ENCODE data around the gene IL4R. TPM values are rescaled to one million over a fixed set of nuclear protein-coding genes. Genes with fewer than 3 reads are reported as not detected.

IL4R gene
- total and polyA plus RNA-seq, 2 of the 13 experiments (the other 11 are each of a cell fraction or from before 2014, with no cell fraction given): 15.9 to 49.6 TPM

- no TSS peak for BruUV-seq (replicated peaks)
- DNase-seq (ENCODE audit: low spot score) (no peak), FAIRE-seq (no peak), ATAC-seq (no peak)
- TF ChIP-seq FOXO1 (CRISPR knock-in tag; IDR thresholded peaks at IDR 0.05): no peak
- TF ChIP-seq NR2F6 (IDR thresholded peaks at IDR 0.05): no peak
- no peak for TF ChIP-seq NR2F6 (CRISPR knock-in tag; IDR thresholded peaks at IDR 0.05)
- TF ChIP-seq MTERF4 (CRISPR knock-in tag; IDR thresholded peaks at IDR 0.05): no peak
- TF ChIP-seq STAG1 (CRISPR knock-in tag; IDR thresholded peaks at IDR 0.05): no peak
- TF ChIP-seq DPF2 (CRISPR knock-in tag; IDR thresholded peaks at IDR 0.05; ENCODE audit: borderline replicate concordance, low read depth): no peak
- TF ChIP-seq AHR (CRISPR knock-in tag; IDR thresholded peaks at IDR 0.05): no peak
- no peak for TF ChIP-seq ZBTB49 (CRISPR knock-in tag; IDR thresholded peaks at IDR 0.05; ENCODE audit: borderline replicate concordance)
- no peak for TF ChIP-seq TARDBP (CRISPR knock-in tag; IDR thresholded peaks at IDR 0.05)
- CTCF ChIA-PET (ENCODE audit: low intra/inter-chr PET ratio, low total read pairs): no interaction called here
- Histone ChIP-seq H2AFZ (ENCODE audit: low read length) (no peak overlapping the region), H3K9me3 (ENCODE audit: low read length) (no peaks in the 10 kb centered on the region), H3K36me3 (replicated peaks in 1 of 2; ENCODE audit: control insufficient read depth in 1 of 2, insufficient read depth in 2 of 2, low read length in 2 of 2) (no peaks in the 10 kb centered on the region), H3K4me2 (ENCODE audit: low read depth, low read length) (no peak overlapping the region), H4K20me1 (ENCODE audit: insufficient read depth, low read length) (no peaks in the 10 kb centered on the region), H3K4me3 (replicated peaks in 1 of 3; ENCODE audit: insufficient read depth in 1 of 3, low read depth in 2 of 3, low read length in 3 of 3) (no peak overlapping the region), H3K79me2 (ENCODE audit: insufficient read depth, low read length) (no peaks in the 10 kb centered on the region), H3K27me3 (ENCODE audit: control insufficient read depth in 1 of 2, insufficient read depth in 2 of 2, low read length in 2 of 2) (peaks cover 15 to 55% of the 10 kb centered on the region in 2 experiments), H3K27ac (ENCODE audit: extremely low read length, insufficient read depth, low read length) (no peak overlapping the region), H3K9ac (ENCODE audit: insufficient read depth, low read depth, low read length) (no peak overlapping the region), H3K4me1 (ENCODE audit: insufficient read depth, low read length) (peaks cover 20% of the 10 kb centered on the region)
- POLR2A ChIA-PET: no interaction called here
- intact Hi-C loops (cut with micrococcal nuclease; ENCODE audit: unreplicated experiment): no loop called here
- 54% methylated on average over 7 of the region's 8 CpGs for WGBS (ENCODE audit: low lambda C conversion rate)
- in situ Hi-C loops (cut with HindIII; ENCODE audit: extremely low pct_ligation_motif_present, low pct_unique_long_range_greater_than_20kb): no loop called here
Observed at GRCh38 chr16:27402569-27402963, 88.8 kb downstream of the IL4R start.

All from HepG2 (cell line).